Liver (tissue), 9 donors: Measurements from ENCODE around the gene ARL5A. TPM values are rescaled to one million over a fixed set of nuclear protein-coding genes. Genes with fewer than 3 reads are reported as not detected.

ENCODE experiments used
- DNase-seq: peaks from one replicate; pipeline ENCODE4 v3.0.0-alpha.2; 2017; ENCODE audit warnings: low spot score
- H3K27ac ChIP-seq, 2 donors: one replicate each; pipeline ENCODE4 v1.7.0; 2013; ENCODE audit warnings: inconsistent platforms in 2 of 2, low read length in 2 of 2, control low read depth in 1 of 2, low read depth in 1 of 2, mild to moderate bottlenecking in 1 of 2
- H3K27me3 ChIP-seq, 4 donors: one replicate each; pipeline versions ENCODE4 v1.6.1 to v1.7.0; 2013; ENCODE audit warnings: low read length in 3 of 4, inconsistent platforms in 1 of 4, mild to moderate bottlenecking in 1 of 4, moderate library complexity in 1 of 4; ENCODE audit not compliant: control insufficient read depth in 4 of 4, insufficient read depth in 4 of 4
- H3K36me3 ChIP-seq, 4 donors: one replicate each; pipeline versions ENCODE4 v1.6.1 to v1.7.0; 2013; ENCODE audit warnings: low read length in 3 of 4, mild to moderate bottlenecking in 3 of 4, low read depth in 1 of 4, moderate library complexity in 1 of 4; ENCODE audit not compliant: control insufficient read depth in 4 of 4, insufficient read depth in 3 of 4
- H3K4me1 ChIP-seq, 4 donors: one replicate each; pipeline versions ENCODE4 v1.6.1 to v1.7.0; 2013; ENCODE audit warnings: low read length in 3 of 4, mild to moderate bottlenecking in 3 of 4, moderate library complexity in 1 of 4; ENCODE audit not compliant: control insufficient read depth in 4 of 4, insufficient read depth in 4 of 4
- H3K4me3 ChIP-seq, 3 donors: one replicate each; pipeline versions ENCODE4 v1.6.1 to v1.7.0; 2013; ENCODE audit warnings: low read length in 3 of 3, control low read depth in 1 of 3, low read depth in 1 of 3, mild to moderate bottlenecking in 1 of 3
- H3K9ac ChIP-seq, 2 donors: one replicate each; pipeline ENCODE4 v1.7.0; 2013; ENCODE audit warnings: low read length in 2 of 2, mild to moderate bottlenecking in 2 of 2, moderate library complexity in 2 of 2, control low read depth in 1 of 2, low read depth in 1 of 2
- H3K9me3 ChIP-seq, 4 donors: one replicate each; pipeline versions ENCODE4 v1.6.1 to v1.7.0; 2013; ENCODE audit warnings: low read length in 3 of 4; ENCODE audit not compliant: control insufficient read depth in 4 of 4
- EGR1 ChIP-seq, 2 donors: IDR thresholded peaks; 2 replicates each; pipeline ENCODE4 v1.6.1; 2016 to 2018; ENCODE audit warnings: antibody characterized with exemption in 2 of 2, low read depth in 2 of 2
- FOXA1 ChIP-seq: IDR thresholded peaks from 2 replicates; pipeline ENCODE4 v1.6.1; 2016; ENCODE audit warnings: antibody characterized with exemption
- FOXA2 ChIP-seq: IDR thresholded peaks from 2 replicates; pipeline ENCODE4 v1.6.1; 2016; ENCODE audit warnings: antibody characterized with exemption
- GABPA ChIP-seq, 2 donors: IDR thresholded peaks in 1 of 2; conservative IDR thresholded peaks in 1 of 2; 2 replicates each; pipeline ENCODE4 v1.6.1; 2016; ENCODE audit warnings: antibody characterized with exemption in 2 of 2, mild to moderate bottlenecking in 1 of 2, moderate library complexity in 1 of 2
- HNF4A ChIP-seq, 2 donors: conservative IDR thresholded peaks; 2 replicates each; pipeline ENCODE4 v1.6.1; 2016; ENCODE audit warnings: antibody characterized with exemption in 2 of 2, mild to moderate bottlenecking in 2 of 2
- HNF4G ChIP-seq: IDR thresholded peaks from 2 replicates; pipeline ENCODE4 v1.6.1; 2016; ENCODE audit warnings: antibody characterized with exemption
- JUND ChIP-seq, 2 donors: IDR thresholded peaks; 2 replicates each; pipeline ENCODE4 v1.6.1; 2016; ENCODE audit warnings: antibody characterized with exemption in 2 of 2
- NR2F2 ChIP-seq: IDR thresholded peaks from 2 replicates; pipeline ENCODE4 v1.6.1; 2016; ENCODE audit warnings: antibody characterized with exemption
- RAD21 ChIP-seq, 2 donors: IDR thresholded peaks; 2 replicates each; pipeline ENCODE4 v1.6.1; 2016; ENCODE audit warnings: antibody characterized with exemption in 2 of 2, mild to moderate bottlenecking in 2 of 2
- RXRA ChIP-seq, 2 donors: IDR thresholded peaks; 2 replicates each; pipeline ENCODE4 v1.6.1; 2017 to 2018; ENCODE audit warnings: antibody characterized with exemption in 2 of 2, mild to moderate bottlenecking in 1 of 2
- SP1 ChIP-seq: IDR thresholded peaks from 2 replicates; pipeline ENCODE4 v1.6.1; 2018; ENCODE audit warnings: antibody characterized with exemption, mild to moderate bottlenecking
- TAF1 ChIP-seq: conservative IDR thresholded peaks from 2 replicates; pipeline ENCODE4 v1.6.1; 2016; ENCODE audit warnings: antibody characterized with exemption, mild to moderate bottlenecking
- YY1 ChIP-seq: IDR thresholded peaks from 2 replicates; pipeline ENCODE4 v1.6.1; 2016; ENCODE audit warnings: antibody characterized with exemption, mild to moderate bottlenecking
- WGBS: extraction: QIAGEN DNeasy Blood & Tissue Kit; methylation state at CpG from one replicate; pipeline ENCODE4 v1.1.7; 2013; 5-methylcytosine and 5-hydroxymethylcytosine counted together
- polyA plus RNA-seq, 2 donors: library from polyadenylated mRNA; stranded (reverse) in 1 of 2; unstranded in 1 of 2; fragments of 200-250 nt in 1 of 2; fragments of >200 nt in 1 of 2; fragmentation: Nextera tagmentation in 1 of 2; extraction: Ambion mirVana in 1 of 2; gene quantifications; one replicate each; pipeline versions ENCODE4 v1.2.1 to v1.2.3, GENCODE V29; 2013 to 2015
- total RNA-seq, 2 donors: library from RNA; depleted of rRNA; stranded (reverse); fragments of >200 nt; gene quantifications; one replicate each; pipeline ENCODE4 v1.2.3, GENCODE V29; 2014
- TF ChIP-seq, protein P1 (sequence below): IDR thresholded peaks from 2 replicates; pipeline ENCODE4 v1.6.1; 2016; ENCODE audit warnings: antibody characterized with exemption
- TF ChIP-seq, protein P2 (sequence below): IDR thresholded peaks from 2 replicates; pipeline ENCODE4 v1.6.1; 2016; ENCODE audit warnings: antibody characterized with exemption
- TF ChIP-seq, protein P3 (sequence below): IDR thresholded peaks from 2 replicates; pipeline ENCODE4 v1.6.1; 2016; ENCODE audit warnings: antibody characterized with exemption, mild to moderate bottlenecking
- TF ChIP-seq, protein P4 (sequence below): IDR thresholded peaks from 2 replicates; pipeline ENCODE4 v1.6.1; 2016; ENCODE audit warnings: antibody characterized with exemption
- TF ChIP-seq, protein P5 (sequence below): fragments of 150-350 bp; IDR thresholded peaks from 2 replicates; pipeline ENCODE4 v1.5.1; 2017; ENCODE audit warnings: improper control_type of control experiment, low read depth, low read length; ENCODE audit not compliant: missing input control
- donor health status: healthy.
- donor health status: healthy.
- donor health status: healthy.
- donor health status: healthy.
- donor health status: healthy.

Gene ARL5A
- total and polyA plus RNA-seq, 4 donors = 9.0 to 41.6 (median 18.0) TPM

DNA sequence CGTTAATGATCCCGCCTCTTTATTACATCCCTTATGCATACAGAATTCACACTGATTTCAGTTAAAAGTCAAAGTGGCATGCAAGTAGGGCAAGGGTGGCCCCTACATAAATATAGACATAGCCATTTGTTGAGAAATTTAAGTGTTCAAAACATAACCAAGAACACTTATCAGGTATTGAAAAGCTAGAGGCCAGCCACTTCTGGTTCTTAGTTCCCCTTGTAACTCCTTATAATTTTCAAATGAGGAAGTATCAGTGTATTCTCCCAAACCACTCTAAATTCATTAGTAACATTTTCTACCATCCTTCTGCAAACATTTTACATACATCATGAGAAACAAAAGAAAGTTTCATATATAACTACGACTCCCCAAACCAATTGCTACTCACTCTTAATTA, 5.8 kb upstream of the ARL5A start:
- no peaks in the 10 kb centered on the region for H3K9me3 ChIP-seq
- H3K4me1 ChIP-seq = no peaks in the 10 kb centered on the region
- 86% methylated on average over 3 of the region's 3 CpGs for WGBS
- TF ChIP-seq RAD21 (IDR thresholded peaks at IDR 0.05) (no peak), JUND (IDR thresholded peaks at IDR 0.05) (no peak), TAF1 (no peak), FOXA2 (no peak), YY1 (no peak), SP1 (no peak), RXRA (IDR thresholded peaks at IDR 0.05) (no peak), HNF4A (conservative IDR thresholded peaks at IDR 0.05) (no peak), HNF4G (no peak), EGR1 (IDR thresholded peaks at IDR 0.05; ENCODE audit: low read depth in 2 of 2) (no peak), GABPA (IDR thresholded peaks at IDR 0.05 in 1 of 2, conservative IDR thresholded peaks at IDR 0.05 in 1 of 2) (no peak), FOXA1 (no peak), NR2F2 (no peak)
- TF ChIP-seq, protein P1, sequence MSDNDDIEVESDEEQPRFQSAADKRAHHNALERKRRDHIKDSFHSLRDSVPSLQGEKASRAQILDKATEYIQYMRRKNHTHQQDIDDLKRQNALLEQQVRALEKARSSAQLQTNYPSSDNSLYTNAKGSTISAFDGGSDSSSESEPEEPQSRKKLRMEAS = no peak
- TF ChIP-seq, protein P2, sequence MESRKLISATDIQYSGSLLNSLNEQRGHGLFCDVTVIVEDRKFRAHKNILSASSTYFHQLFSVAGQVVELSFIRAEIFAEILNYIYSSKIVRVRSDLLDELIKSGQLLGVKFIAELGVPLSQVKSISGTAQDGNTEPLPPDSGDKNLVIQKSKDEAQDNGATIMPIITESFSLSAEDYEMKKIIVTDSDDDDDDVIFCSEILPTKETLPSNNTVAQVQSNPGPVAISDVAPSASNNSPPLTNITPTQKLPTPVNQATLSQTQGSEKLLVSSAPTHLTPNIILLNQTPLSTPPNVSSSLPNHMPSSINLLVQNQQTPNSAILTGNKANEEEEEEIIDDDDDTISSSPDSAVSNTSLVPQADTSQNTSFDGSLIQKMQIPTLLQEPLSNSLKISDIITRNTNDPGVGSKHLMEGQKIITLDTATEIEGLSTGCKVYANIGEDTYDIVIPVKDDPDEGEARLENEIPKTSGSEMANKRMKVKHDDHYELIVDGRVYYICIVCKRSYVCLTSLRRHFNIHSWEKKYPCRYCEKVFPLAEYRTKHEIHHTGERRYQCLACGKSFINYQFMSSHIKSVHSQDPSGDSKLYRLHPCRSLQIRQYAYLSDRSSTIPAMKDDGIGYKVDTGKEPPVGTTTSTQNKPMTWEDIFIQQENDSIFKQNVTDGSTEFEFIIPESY = no peak
- TF ChIP-seq, protein P3, sequence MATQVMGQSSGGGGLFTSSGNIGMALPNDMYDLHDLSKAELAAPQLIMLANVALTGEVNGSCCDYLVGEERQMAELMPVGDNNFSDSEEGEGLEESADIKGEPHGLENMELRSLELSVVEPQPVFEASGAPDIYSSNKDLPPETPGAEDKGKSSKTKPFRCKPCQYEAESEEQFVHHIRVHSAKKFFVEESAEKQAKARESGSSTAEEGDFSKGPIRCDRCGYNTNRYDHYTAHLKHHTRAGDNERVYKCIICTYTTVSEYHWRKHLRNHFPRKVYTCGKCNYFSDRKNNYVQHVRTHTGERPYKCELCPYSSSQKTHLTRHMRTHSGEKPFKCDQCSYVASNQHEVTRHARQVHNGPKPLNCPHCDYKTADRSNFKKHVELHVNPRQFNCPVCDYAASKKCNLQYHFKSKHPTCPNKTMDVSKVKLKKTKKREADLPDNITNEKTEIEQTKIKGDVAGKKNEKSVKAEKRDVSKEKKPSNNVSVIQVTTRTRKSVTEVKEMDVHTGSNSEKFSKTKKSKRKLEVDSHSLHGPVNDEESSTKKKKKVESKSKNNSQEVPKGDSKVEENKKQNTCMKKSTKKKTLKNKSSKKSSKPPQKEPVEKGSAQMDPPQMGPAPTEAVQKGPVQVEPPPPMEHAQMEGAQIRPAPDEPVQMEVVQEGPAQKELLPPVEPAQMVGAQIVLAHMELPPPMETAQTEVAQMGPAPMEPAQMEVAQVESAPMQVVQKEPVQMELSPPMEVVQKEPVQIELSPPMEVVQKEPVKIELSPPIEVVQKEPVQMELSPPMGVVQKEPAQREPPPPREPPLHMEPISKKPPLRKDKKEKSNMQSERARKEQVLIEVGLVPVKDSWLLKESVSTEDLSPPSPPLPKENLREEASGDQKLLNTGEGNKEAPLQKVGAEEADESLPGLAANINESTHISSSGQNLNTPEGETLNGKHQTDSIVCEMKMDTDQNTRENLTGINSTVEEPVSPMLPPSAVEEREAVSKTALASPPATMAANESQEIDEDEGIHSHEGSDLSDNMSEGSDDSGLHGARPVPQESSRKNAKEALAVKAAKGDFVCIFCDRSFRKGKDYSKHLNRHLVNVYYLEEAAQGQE = no peak
- TF ChIP-seq, protein P4, sequence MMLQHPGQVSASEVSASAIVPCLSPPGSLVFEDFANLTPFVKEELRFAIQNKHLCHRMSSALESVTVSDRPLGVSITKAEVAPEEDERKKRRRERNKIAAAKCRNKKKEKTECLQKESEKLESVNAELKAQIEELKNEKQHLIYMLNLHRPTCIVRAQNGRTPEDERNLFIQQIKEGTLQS = no peak
- TF ChIP-seq, protein P5, sequence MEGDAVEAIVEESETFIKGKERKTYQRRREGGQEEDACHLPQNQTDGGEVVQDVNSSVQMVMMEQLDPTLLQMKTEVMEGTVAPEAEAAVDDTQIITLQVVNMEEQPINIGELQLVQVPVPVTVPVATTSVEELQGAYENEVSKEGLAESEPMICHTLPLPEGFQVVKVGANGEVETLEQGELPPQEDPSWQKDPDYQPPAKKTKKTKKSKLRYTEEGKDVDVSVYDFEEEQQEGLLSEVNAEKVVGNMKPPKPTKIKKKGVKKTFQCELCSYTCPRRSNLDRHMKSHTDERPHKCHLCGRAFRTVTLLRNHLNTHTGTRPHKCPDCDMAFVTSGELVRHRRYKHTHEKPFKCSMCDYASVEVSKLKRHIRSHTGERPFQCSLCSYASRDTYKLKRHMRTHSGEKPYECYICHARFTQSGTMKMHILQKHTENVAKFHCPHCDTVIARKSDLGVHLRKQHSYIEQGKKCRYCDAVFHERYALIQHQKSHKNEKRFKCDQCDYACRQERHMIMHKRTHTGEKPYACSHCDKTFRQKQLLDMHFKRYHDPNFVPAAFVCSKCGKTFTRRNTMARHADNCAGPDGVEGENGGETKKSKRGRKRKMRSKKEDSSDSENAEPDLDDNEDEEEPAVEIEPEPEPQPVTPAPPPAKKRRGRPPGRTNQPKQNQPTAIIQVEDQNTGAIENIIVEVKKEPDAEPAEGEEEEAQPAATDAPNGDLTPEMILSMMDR = no peak
- no peak overlapping the region for H3K9ac ChIP-seq
- no peak overlapping the region for H3K27ac ChIP-seq
- no peaks in the 10 kb centered on the region for H3K27me3 ChIP-seq
- no peaks in the 10 kb centered on the region for H3K36me3 ChIP-seq
- no peak for DNase-seq
- no peak overlapping the region for H3K4me3 ChIP-seq
